Neural crest cell (in vitro differentiated cells): ENCODE measurements around the gene AP4B1. TPM values are rescaled to one million over a fixed set of nuclear protein-coding genes. Genes with fewer than 3 reads are reported as not detected.
"Not testable (repeated sequence)": the region's sequence is repeated elsewhere in the genome, so short reads cannot be mapped to it uniquely, and the experiment has no call there.

Experiments
- DNase-seq: peaks from one replicate; pipeline ENCODE4 v3.0.0; 2021; ENCODE audit warnings: low read depth, mixed read lengths, low spot score
- H3K27ac Mint-ChIP-seq: one replicate; pipeline ENCODE4 v1.8.0; 2021; ENCODE audit warnings: mild to moderate bottlenecking, mixed read lengths; ENCODE audit not compliant: unreplicated experiment
- H3K27me3 Mint-ChIP-seq: 2 replicates; pipeline ENCODE4 v1.8.0; 2021; ENCODE audit warnings: low read depth, mild to moderate bottlenecking, mixed read lengths
- H3K36me3 Mint-ChIP-seq: 2 replicates; pipeline ENCODE4 v1.8.0; 2021; ENCODE audit warnings: low read depth, mild to moderate bottlenecking, mixed read lengths
- H3K4me1 Mint-ChIP-seq: 2 replicates; pipeline ENCODE4 v1.8.0; 2021; ENCODE audit warnings: mixed read lengths
- H3K4me3 Mint-ChIP-seq: one replicate; pipeline ENCODE4 v1.8.0; 2021; ENCODE audit warnings: mild to moderate bottlenecking, mixed read lengths
- H3K9me3 Mint-ChIP-seq: 2 replicates; pipeline ENCODE4 v1.8.0; 2021; ENCODE audit warnings: mixed read lengths
- total RNA-seq: library from RNA; stranded (reverse); gene quantifications from 2 replicates; pipeline ENCODE4 v1.2.1, GENCODE V29; 2021
- TF ChIP-seq, protein P1 (sequence below): fragments of 200-600 bp; sonication (generic); conservative IDR thresholded peaks from 2 replicates; pipeline ENCODE4 v1.5.0; 2021; ENCODE audit warnings: antibody characterized with exemption, mild to moderate bottlenecking

AP4B1 gene
- total RNA-seq, 1 donor from 2014 or later, result 23.6 TPM

DNA sequence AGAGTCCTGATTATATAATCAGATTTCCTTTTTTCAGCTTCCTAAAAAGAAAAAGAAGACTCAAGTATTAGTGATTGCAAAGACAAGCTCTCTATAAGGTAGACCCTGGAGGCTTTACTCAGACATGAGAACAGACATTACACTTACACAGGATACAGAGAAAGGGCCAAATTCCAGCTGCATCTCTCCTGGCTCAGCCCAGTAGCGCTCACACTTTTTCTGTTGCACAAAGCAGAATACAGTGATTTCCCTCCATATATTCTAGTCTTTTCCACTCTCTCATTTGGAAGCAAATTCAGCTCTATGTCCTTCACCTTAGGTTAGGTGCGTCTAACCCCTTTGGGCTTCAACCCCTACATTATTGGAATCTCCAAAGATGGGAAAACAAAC, 48.2 kb downstream of the AP4B1 start:
- Mint-ChIP-seq H3K27ac (no peak overlapping the region), H3K36me3 (no peaks in the 10 kb centered on the region), H3K4me1 (no peaks in the 10 kb centered on the region), H3K9me3 (no peaks in the 10 kb centered on the region), H3K4me3 (no peak overlapping the region), H3K27me3 (no peaks in the 10 kb centered on the region)
- no peak for DNase-seq
- TF ChIP-seq, protein P1, sequence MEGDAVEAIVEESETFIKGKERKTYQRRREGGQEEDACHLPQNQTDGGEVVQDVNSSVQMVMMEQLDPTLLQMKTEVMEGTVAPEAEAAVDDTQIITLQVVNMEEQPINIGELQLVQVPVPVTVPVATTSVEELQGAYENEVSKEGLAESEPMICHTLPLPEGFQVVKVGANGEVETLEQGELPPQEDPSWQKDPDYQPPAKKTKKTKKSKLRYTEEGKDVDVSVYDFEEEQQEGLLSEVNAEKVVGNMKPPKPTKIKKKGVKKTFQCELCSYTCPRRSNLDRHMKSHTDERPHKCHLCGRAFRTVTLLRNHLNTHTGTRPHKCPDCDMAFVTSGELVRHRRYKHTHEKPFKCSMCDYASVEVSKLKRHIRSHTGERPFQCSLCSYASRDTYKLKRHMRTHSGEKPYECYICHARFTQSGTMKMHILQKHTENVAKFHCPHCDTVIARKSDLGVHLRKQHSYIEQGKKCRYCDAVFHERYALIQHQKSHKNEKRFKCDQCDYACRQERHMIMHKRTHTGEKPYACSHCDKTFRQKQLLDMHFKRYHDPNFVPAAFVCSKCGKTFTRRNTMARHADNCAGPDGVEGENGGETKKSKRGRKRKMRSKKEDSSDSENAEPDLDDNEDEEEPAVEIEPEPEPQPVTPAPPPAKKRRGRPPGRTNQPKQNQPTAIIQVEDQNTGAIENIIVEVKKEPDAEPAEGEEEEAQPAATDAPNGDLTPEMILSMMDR, result no peak

GRCh38 chr1:113855630-113856400, 48.8 kb downstream of the AP4B1 start:
- no peaks in the 10 kb centered on the region for H3K9me3 Mint-ChIP-seq
- H3K4me3 Mint-ChIP-seq, result no peak overlapping the region
- H3K27me3 Mint-ChIP-seq, result no peaks in the 10 kb centered on the region
- no peak overlapping the region for H3K27ac Mint-ChIP-seq
- TF ChIP-seq, protein P1, result no peak
- DNase-seq, result no peak
- no peaks in the 10 kb centered on the region for H3K36me3 Mint-ChIP-seq
- no peaks in the 10 kb centered on the region for H3K4me1 Mint-ChIP-seq

DNA sequence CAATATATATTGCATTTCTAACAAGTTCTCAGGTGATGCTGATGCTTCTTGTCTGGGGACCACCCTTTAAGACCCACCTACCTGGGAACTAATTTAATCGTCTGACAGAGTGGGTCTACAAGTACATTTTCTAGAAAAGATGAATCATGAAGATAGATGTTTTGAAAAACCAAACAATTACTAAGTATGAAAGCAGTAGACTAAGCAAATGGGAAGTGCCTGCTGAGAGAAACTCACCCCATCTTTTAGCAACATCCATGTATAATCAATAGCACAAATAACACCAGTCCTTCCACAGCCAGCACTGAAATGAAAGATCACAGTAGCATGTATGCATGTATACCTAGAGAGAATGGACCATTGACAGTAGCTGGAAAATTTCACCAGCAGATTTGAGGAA, 50.4 kb downstream of the AP4B1 start:
- DNase-seq, result no peak
- Mint-ChIP-seq H3K27ac (no peak overlapping the region), H3K4me3 (no peak overlapping the region), H3K36me3 (no peaks in the 10 kb centered on the region), H3K27me3 (no peaks in the 10 kb centered on the region), H3K9me3 (no peaks in the 10 kb centered on the region), H3K4me1 (no peaks in the 10 kb centered on the region)
- TF ChIP-seq, protein P1, result no peak

DNA sequence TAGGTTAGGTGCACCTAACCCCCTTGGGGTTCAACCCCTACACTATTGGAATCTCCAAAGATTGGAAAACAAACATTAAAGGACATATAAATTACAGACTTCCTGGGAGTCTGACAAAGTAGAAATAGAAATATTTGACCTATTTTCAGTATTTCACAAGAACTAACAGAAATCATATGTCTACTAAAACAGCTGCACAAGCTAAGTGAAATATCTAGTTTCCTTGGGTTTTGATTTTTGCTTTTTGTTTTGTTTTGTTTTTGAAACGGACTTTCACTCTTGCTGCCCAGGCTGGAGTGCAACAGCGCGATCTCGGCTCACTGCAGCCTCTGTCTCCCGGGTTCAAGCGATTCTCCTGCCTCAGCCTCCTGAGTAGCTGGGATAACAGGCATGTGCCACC, 51.9 kb downstream of the AP4B1 start:
- not testable (repeated sequence) for H3K36me3 Mint-ChIP-seq, H3K4me3 Mint-ChIP-seq, H3K27ac Mint-ChIP-seq, H3K4me1 Mint-ChIP-seq, DNase-seq, H3K9me3 Mint-ChIP-seq, H3K27me3 Mint-ChIP-seq

DNA sequence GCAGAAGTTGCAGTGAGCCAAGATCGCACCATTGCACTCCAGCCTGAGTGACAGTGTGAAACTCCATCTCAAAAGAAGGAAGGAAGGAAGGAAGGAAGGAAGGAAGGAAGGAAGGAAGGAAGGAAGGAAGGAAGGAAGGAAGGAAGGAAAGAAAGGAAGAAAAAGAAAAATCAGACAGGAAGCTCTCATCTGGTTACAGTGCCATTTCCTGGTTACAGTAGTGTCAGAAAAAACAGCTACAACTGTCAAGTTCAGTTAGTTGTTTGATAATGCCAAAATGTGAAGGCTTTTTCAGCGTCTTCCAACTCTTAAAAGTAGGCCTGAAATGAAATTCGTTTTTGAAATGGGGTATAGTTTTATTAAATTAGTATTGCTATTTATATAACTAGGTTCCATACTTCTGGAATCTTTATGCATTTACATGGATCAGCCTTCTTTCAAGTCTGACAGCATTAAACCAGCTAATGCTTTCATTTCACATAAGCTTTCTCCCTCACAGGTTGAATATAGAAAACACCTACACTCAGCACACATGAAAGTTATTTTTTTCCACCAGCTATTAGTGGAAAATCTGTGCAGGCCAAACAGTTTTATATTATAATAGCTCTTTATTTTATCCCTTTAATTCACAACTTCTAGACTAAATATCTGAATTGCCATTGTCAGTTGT, 54.3 kb downstream of the AP4B1 start:
- Mint-ChIP-seq H3K4me1 (no peaks in the 10 kb centered on the region), H3K36me3 (no peaks in the 10 kb centered on the region), H3K4me3 (no peak overlapping the region), H3K27me3 (no peaks in the 10 kb centered on the region), H3K27ac (no peak overlapping the region), H3K9me3 (peaks cover 4% of the 10 kb centered on the region)
- TF ChIP-seq, protein P1, result no peak
- DNase-seq, result no peak

DNA sequence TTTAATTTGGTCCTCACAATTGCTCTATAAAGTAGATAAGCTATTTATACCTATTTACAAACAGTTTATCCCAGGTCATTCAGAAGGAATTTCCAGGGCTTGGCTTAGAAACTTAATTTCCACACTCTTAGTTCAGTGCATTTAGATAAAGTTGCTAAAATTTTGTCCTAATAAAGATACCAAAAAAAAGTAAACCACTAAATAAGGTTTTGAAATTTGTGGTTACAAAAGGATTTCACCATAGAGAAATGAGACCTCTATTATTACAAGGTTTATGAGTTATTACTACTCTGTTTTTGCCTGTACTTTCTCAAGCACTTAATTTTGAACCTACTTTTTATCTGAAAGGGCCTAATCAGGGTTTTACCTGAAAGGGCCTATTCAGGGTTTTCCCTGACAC, 55.5 kb downstream of the AP4B1 start:
- DNase-seq, result no peak
- no peak overlapping the region for H3K27ac Mint-ChIP-seq
- H3K4me1 Mint-ChIP-seq, result no peaks in the 10 kb centered on the region
- no peaks in the 10 kb centered on the region for H3K36me3 Mint-ChIP-seq
- H3K9me3 Mint-ChIP-seq, result peaks cover 4% of the 10 kb centered on the region
- H3K27me3 Mint-ChIP-seq, result no peaks in the 10 kb centered on the region
- no peak overlapping the region for H3K4me3 Mint-ChIP-seq
- TF ChIP-seq, protein P1, result no peak
